Activated CD4-positive, alpha-beta T cell treated with anti-CD3 and anti-CD28 coated beads, Interleukin-2, amount 50 U/mL, for 48 hours (primary cell): Measurements from ENCODE around the gene COBL.

Experiments
- DNase-seq, 2 experiments: peaks; one replicate each; pipeline ENCODE4 v3.0.0-alpha.2; 2020

The COBL gene, protein sequence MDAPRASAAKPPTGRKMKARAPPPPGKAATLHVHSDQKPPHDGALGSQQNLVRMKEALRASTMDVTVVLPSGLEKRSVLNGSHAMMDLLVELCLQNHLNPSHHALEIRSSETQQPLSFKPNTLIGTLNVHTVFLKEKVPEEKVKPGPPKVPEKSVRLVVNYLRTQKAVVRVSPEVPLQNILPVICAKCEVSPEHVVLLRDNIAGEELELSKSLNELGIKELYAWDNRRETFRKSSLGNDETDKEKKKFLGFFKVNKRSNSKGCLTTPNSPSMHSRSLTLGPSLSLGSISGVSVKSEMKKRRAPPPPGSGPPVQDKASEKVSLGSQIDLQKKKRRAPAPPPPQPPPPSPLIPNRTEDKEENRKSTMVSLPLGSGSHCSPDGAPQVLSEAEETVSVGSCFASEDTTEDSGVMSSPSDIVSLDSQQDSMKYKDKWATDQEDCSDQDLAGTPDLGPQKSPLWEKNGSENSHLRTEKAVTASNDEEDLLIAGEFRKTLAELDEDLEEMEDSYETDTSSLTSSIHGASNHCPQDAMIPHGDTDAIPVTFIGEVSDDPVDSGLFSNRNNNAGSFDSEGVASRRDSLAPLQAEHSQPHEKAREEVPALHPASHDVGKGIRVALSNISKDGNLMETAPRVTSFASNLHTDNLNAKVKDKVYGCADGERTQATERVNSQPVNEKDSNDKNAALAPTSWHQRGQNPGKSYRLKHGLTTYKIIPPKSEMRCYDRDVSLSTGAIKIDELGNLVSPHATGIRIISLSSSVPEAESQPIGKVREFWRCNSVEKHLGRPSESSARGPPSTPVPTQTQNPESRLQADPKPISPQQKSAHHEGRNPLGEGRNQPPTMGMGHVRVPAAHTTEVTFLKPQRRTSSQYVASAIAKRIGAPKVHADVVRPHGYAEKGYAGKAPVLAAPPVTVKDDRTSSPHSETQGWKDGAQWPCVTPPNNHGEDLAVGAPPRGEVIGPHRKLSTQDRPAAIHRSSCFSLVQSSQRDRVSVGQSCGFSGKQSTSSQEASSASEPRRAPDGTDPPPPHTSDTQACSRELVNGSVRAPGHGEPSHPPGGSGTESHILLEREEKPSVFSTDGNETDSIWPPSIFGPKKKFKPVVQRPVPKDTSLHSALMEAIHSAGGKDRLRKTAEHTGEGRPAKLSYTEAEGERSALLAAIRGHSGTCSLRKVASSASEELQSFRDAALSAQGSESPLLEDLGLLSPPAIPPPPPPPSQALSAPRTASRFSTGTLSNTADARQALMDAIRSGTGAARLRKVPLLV

DNA sequence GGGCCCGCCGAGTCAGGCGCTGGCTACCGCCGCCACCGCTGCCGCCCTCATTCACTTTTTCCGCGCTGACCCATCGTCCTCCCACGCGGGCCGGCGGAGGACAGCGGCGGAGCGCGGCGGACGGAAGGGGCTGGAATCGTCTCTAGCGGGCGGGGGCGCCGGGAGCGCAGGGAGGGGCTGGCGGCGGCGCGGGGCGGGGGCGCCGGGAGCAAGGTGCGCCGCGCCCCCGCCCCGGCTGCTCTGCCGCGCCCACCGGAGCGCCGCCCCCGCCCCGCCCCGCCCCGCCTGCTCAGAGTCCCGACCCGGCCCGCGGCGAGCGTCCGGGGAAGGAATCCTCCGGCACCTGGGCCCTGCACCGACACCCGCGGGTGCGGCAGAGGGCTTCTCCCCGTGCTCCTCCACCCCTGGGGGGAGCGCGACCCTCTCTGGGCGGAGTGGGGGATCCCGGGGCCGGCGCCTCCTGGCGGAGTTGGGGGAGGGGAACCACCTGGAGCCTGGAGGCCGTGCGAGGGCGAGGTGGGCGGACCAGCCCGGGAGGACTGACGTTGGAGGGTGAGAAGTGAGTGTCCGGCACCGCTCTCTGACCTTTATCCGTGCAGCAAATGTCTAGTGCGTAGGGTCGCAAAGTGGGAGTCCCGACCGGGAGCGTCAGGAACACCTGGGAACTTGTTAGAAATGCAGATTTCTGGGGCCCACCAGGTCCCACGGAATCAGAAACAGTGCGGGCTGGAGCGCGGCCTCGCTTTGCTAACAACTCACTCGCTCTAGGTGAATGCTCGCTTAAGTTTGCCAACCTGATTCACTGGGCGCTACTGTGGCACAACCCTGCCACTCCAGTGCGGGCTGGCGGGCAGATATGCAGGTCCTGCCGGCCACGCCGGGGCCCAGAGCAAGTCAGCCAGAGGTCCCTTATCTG lies at the start of gene COBL:
Gene COBL (minus strand): TSS at position 144 of the 916 bp plus-strand sequence. CDS start 176 bp downstream, outside the sequence.
- no peak for DNase-seq

DNA sequence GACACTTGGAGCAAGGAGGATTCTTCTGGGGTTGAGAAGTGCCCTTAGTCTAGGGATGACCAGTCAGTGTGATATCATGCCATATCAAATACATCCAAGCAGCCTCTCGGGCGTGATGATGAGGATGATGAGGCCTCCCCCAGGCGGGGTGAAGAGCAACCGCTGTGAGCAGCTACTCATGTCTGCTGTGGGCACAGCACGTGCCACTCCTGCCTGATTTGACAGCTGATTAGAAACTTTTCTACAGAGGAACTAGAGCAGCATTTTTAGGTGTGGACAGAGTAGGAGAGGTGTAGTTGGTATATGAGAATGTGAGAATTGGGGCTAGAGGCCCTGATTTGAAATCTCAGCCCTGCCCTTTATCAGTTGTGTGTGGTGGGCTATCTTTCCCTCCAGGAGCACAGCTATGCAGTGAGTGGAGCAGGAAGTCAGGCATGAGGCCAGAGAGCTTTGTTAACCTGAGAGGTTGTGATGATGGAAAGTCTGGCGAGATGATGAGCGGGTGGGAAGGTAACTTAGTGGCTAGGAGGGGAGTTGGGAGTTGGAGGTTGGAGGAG lies 49.6 kb upstream of the COBL start:
- DNase-seq, result no peak

DNA sequence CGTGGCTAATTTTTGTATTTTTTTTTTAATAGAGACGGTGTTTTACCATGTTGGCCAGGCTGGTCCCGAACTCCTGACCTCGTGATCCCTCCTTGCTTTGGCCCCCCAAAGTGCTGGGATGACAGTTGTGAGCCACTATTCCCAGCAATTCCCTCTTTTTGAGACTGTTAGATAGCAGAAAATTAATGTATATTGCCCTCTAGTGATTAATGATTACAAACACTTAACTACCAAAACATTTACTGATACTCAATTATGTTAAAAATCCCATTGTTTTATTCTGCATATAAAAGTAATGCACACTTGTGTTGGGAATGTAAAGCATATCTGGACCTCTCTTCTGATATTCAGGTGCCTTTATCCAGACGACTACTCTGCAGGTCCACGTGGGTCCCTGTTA lies 41.2 kb upstream of the COBL start:
- no peak for DNase-seq

DNA sequence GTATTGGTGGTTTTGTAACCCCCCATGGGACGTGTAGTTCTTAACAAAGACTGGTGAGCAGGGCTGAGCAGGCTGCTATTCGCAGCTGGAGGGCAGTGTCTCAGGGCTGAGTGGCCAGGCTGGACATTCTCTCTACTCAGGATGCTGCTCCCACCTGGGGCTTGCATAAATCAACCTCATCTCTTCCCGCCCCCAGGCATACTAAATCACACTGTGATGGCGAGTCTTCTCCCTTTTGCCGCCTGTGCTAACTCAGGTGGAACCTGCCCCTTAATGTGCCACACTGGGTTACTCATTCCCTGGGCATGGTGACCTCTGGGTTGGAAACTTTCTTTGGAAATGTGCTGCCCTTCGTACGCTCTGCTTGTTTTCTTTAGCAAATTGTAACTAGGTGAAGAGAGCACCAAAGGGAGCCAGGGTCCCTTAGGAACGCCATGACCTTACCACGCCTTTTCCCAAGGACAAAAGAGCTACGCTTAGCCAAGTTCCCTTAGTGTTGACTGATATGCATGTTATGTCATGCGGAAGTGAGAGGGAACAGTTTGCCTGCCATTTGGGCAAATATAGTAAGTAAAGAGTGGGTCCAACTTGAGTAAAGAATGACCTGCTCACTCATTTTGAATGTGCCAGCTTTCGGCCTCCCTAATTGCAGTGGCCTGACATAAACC lies 40.4 kb upstream of the COBL start:
- no peak for DNase-seq

DNA sequence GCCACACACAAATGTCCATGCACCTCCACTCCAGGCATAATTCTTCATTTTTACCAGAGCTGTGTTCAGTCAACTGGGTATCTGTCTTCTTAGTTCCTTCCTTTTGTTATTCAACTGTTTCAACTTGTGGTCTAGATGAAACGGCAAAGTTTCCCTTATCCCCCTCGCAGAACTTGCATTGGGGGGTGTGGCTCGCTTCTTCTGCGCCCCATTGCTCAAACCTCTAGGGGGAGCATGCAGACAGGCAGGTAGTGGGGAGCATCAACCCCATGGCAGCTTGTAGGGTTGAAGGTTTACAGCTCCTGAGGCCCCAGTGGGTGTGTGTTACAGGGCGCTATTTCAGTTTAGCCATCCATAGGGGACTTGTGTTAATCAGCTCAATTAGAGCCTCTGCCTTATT lies 38.3 kb upstream of the COBL start:
- no peak for DNase-seq

DNA sequence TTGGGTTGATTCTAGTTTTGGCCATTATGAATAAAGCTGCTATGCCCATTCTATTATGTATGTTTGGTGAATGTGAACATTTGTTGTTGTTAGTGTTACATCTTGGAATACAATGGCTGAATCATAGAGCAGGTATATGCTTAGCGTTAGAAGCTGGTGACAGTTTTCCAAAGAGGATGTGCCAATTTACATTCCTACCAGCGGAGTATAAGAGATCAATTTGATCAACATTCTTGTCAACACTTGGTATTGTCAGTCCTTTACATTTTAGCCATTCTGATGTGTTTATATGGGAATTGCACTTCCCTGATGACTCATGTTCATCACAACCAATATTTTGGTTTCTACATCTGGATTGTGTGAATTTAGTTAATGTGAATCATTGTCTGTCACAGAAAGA lies 37.8 kb upstream of the COBL start:
- DNase-seq, result no peak

DNA sequence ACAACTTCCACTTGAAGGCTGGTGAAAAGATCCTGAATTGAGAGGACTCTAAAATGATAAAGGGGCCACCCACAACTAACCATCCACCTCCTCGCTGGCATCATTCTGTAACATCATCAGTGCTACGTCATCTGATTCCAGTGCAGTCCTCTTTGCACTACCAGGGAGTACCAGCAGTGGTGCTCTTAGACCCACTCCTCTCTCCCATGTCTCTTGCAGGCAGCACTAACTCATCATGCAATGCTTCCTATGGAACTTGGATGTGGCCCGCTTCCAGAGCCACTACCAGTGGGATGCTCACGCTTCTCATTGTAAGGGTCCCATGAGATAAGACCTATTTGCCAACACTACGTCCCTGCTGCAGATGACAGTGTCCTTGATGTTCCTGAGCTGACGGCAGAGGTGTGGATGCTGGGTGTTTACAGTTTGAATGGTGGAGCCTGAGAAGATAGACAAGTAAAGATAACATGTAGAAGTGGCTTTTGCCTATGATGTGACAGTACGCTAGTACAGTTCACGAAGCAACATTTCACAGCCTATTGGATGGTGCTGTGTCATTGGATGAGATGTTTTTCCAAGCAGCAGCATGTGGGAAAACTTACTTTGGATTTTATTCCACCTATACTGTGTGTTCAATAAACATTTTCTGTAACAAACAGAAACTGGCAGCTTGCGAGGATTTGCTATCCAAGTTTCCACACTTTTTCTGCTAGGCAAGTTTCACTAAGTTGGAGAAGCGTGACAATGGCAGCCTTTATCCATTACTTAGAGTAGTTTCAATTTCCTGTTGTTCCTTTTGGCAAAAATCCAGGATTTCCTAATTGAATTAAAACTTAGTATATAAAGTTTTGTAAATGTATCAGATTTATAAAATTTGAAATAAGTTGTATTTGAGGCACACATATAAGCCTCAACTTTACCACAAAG lies 35.8 kb upstream of the COBL start:
- DNase-seq, result no peak

DNA sequence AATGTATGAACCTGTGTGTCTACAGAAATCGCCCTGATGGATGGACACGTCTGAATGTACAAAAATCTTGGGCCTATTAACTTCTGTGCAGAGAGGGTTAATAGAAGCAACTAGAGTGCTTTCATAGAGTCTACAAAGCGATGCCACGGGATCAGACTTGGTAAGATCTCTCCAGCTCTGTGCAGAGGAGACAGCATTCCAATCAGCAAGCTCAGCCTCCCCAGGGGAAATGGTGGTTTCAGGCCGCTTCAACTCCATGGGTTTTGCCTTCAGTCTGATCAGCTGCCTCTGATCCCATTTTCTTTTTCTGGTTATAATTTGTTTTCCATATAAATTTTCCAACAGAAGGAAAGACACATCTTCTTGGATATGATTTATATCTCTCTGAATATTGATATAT lies 35.1 kb upstream of the COBL start:
- no peak for DNase-seq

DNA sequence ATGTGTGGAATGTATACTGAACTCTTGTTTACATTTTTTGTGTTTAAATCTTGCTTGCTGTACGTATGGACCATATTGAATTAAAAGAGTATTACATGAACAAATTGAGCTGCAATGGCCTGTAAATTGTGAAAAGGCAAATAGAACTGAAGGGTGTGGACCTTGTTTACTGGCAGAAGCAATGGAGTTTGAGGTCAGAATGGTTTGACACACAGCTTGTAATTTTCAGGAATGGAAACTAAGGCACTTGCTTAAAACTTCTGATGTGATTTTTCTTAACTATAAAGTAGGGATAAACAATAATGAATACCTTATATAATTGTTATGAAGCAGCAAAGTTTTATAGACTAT lies 33.9 kb upstream of the COBL start:
- no peak for DNase-seq

DNA sequence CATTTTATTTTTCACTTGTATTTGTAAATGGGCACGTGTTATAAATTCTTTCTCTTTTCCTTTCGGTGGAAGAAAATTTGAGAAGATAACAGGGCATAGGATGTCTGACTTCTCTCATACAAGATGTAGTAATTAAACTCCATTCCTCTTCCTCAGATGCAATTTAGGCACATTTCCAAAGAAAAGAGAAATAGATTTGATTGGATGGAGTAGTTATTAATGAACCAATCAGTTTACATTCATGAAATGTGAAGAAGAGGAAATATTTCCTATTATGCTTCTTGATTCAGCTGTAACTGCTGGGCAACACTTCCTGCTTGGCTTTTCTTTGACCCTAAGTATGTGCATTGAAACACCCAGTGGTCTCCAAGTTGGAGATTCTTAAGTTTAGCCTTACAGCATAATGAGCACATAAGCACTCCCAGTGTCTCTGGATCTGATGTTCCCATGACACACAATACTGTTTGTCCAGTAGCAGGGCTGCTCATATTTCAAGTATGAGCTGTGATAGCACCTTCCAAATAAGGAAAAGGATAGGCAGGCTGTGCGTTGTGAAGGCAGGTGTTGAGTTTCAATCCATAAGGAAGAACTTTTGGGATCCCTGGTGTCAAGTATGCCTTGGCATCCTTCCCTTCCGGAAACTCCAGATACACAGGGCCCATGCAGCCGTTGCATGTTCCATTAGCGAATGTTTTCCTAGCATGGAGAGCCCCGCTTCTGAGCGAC lies 33.4 kb upstream of the COBL start:
- no peak for DNase-seq

DNA sequence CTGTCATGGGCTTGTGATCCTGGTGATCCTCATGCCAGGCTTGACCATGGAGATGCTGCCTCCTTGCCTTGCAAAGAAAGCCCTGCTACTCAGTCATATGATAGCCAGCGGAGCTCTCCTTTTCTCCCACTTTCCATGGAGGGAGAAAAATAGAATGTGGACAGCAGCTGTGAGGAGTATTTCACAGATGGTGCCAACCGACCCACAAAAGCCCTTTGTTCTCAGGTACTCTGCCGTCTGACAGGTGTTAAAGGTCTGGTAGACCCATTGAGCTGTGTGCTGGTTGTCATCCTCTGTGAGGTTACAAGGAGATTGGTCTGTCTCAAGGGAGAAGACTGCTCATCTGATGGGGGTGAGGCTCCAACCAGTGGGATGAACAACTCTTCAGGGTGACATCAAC lies 29.5 kb upstream of the COBL start:
- DNase-seq, result no peak

DNA sequence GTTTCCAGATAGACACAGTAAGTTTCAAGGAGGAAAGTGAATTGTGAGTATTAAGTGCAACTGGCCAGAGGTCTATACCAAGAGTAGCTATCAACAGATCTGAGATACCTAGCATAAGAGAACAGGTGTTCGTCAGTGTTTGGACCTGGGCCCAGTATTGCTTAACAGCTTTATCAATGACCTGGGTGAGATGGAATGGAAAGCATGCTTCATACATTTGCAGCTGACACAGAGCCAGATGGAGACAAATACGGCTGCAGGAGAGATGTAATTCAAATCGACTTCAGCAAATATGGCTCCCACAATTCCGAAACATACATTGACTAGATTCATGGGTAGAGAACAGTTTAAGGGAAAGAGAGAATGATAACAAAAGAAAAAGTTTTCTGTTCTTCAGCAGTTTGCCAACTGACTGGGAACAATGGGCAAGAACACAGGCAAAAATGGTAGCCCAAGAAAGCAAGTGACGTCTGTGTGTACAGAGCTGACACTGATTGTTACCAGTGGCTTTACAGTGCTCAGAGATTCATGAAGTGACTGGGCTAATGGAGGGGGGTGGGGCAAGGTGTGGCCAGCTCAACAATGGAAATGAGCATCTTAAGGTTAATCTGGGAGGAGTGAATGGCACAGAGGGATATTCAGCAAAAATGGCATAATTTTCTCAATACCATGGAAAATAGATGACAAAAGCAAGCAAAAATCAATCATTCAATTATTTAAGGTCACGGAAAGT lies 28.0 kb upstream of the COBL start:
- no peak for DNase-seq

DNA sequence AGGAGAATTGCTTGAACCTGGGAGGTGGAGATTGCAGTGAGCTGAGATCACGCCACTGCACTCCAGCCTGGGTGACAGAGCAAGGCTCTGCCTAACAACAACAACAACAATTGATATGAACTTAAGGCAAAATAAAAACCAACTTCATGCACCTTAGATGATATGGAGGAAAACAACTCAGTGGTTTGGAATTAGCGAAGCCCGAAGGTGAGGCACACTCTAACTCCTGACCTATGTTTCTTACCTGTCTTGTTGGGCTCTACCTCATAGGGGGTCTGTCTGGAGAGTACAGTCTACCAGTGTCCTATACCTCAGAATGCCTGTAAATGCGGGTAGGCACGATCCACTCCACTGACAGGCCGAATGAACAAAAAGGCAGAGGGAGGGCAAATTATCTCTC lies 24.3 kb upstream of the COBL start:
- no peak for DNase-seq

DNA sequence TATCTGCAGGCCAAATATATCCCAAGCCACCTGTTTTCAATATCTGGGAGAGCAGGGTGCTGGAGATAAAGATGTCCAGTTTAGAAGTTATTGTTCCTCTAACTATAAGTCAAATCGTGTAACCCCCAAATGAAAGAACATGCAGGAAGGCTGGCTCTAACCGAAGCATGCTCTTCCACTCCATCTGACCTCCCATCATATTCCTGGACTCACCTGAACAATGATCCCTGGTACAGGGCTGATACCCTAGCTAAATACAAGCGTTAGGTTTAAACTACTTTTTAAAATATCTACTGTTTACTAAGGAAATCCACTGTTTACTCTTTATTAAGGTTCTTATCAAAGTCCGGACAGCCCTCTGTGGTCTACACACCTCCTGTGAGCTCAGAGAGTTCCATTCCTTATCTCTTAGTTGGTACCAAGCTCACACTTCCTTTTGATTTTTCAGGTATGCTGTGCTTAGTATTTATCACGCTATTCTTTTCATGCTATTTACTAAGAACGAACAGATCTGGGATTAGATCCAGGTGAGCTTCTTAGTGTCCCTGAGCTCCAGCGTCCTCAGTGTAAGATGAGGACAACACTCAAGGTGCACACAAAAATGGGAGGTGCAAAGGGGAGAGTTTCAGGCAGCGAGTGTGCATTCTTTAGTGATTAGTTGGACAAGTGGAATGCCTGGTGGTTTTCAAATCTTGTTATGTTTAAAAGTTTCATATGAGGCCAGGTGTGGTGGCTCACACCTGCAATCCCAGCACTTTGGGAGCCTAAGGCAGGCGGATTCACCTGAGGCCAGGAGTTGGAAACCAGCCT lies 23.6 kb upstream of the COBL start:
- DNase-seq, result no peak

DNA sequence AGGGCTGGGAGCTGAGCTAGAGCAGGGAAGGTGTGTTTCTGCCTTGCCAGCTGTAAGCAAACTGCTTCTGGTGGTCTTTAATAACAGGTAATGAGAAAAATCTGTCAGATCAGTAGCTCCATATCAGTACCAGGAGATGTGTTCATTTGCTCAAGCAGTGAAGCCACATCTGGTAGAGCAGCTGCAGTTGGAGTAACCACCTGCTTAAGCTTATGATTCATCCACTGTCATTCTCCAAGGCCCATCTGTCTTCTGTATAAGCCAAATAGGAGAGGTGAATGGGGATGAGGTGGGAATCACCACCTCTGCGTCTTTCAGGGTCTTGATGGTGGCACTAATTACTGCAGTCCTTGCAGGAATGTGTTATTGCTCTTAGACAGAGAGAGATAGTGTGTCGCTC lies 18.4 kb upstream of the COBL start:
- DNase-seq, result no peak

DNA sequence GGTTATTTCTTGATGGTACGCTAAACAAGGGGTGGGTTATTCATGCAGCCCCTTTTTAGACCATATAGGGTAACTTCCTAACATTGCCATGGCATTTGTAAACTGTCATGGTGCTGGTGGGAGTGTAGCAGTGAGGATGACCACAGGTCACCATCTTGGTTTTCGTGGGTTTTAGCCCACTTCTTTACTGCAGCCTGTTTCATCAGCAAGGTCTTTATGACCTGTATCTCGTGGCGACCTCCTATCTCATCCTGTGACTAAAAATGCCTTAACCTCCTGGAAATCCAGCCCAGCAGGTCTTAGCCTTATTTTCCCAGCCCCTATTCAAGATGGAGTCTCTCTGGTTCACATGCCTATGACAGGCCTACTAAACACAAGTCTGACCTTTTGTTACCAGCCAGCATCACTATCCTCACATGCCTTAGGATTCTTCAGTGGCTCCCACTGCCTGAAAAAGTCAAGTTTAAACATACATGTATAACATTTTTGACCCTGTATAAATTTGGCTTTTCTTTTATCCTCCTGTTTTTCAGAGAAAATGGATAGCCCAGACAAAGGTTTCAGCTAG lies 13.2 kb upstream of the COBL start:
- no peak for DNase-seq

DNA sequence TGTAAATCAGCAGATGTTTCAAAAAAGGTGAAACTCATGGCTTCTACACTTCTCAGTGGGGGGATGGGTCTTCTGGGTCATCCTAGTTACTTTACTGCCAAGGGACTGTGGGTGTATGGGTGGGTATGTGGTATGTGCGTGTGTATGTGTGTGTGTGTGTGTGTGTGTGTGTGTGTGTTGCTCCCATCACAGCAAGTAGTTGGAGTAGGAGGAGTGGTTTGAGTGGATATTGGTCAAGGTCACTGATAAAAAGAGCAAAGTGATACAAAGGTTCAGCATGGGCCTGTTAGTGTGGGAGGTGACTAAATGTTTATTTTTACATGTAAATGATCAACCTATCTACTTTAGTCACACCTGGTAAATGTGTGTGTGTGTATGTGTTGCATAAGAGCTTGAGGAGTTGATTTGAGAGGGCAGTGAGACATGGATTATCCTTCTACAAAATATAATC lies 11.8 kb upstream of the COBL start:
- DNase-seq, result no peak
